Brain pericyte (primary cell): Measurements from ENCODE around the gene BEST3.
"Not testable (repeated sequence)": the region's sequence is repeated elsewhere in the genome, so short reads cannot be mapped to it uniquely, and the experiment has no call there.

ENCODE experiments used
- DNase-seq: peaks from one replicate; pipeline ENCODE4 v3.0.0-alpha.2; 2012; ENCODE audit warnings: low read depth, low spot score

The BEST3 gene

GRCh38 chr12:69688021-69688420, 11.1 kb downstream of the BEST3 start:
- DNase-seq = no peak

- no peak for DNase-seq
Measured at GRCh38 chr12:69687390-69687789, 11.7 kb downstream of the BEST3 start.

GRCh38 chr12:69686731-69687130, 12.4 kb downstream of the BEST3 start:
- no peak for DNase-seq

GRCh38 chr12:69685810-69686209, 13.3 kb downstream of the BEST3 start:
- peak; percentile 24 for DNase-seq

GRCh38 chr12:69684466-69684865, 14.6 kb downstream of the BEST3 start:
- DNase-seq = no peak

GRCh38 chr12:69682110-69682755, 16.9 kb downstream of the BEST3 start:
- DNase-seq = no peak

GRCh38 chr12:69679119-69679518, 20.0 kb downstream of the BEST3 start:
- DNase-seq = no peak

GRCh38 chr12:69676257-69677012, 22.7 kb downstream of the BEST3 start:
- no peak for DNase-seq

- DNase-seq = no peak
Measured at GRCh38 chr12:69672195-69672594, 26.9 kb downstream of the BEST3 start.

GRCh38 chr12:69671597-69671996, 27.5 kb downstream of the BEST3 start:
- DNase-seq = no peak

- no peak for DNase-seq
Measured at GRCh38 chr12:69666798-69667197, 32.3 kb downstream of the BEST3 start.

GRCh38 chr12:69664930-69665377, 34.1 kb downstream of the BEST3 start:
- not testable (repeated sequence) for DNase-seq

GRCh38 chr12:69663726-69664125, 35.4 kb downstream of the BEST3 start:
- no peak for DNase-seq

GRCh38 chr12:69662764-69663163, 36.3 kb downstream of the BEST3 start:
- DNase-seq = no peak

- DNase-seq = no peak
Measured at GRCh38 chr12:69661386-69661785, 37.7 kb downstream of the BEST3 start.

GRCh38 chr12:69660164-69660863, 38.8 kb downstream of the BEST3 start:
- DNase-seq = no peak

- DNase-seq = no peak
Measured at GRCh38 chr12:69658203-69658602, 40.9 kb downstream of the BEST3 start.

GRCh38 chr12:69657376-69658137, 41.5 kb downstream of the BEST3 start:
- peak; percentile 10 for DNase-seq

- no peak for DNase-seq
Measured at GRCh38 chr12:69655616-69656340, 43.3 kb downstream of the BEST3 start.

- DNase-seq = no peak
Measured at GRCh38 chr12:69653703-69654102, 45.4 kb downstream of the BEST3 start.

GRCh38 chr12:69651922-69652321, 47.2 kb downstream of the BEST3 start:
- no peak for DNase-seq
